Activated CD8-positive, alpha-beta memory T cell treated with anti-CD3 and anti-CD28 coated beads, Interleukin-2, amount 10 ng/mL, durations not matched to agents 7 days and 5 days (primary cell): ENCODE data around the gene HOXA9. TPM values are rescaled to one million over a fixed set of nuclear protein-coding genes. Genes with fewer than 3 reads are reported as not detected.

Experiments used
- ATAC-seq: fragments of 150-1000 bp; cut with Tn5 transposase; one replicate; pipeline ENCODE4 v1.10.0; 2021; ENCODE audit warnings: moderate library complexity
- CTCF ChIA-PET: fragments of 350-600 bp; sonication (Branson Sonifier 250); formaldehyde crosslinking; loops from one replicate; lab custom pipeline; 2021; ENCODE audit warnings: antibody characterized with exemption; lab: Charles Lee
- DNase-seq: peaks from one replicate; pipeline ENCODE4 v3.0.0-alpha.2; 2020
- H3K27ac Mint-ChIP-seq: one replicate; pipeline ENCODE4 v1.8.0; 2021; ENCODE audit warnings: mild to moderate bottlenecking, mixed read lengths
- H3K27me3 Mint-ChIP-seq: one replicate; pipeline ENCODE4 v1.8.0; 2021; ENCODE audit warnings: mixed read lengths
- H3K36me3 Mint-ChIP-seq: one replicate; pipeline ENCODE4 v1.8.0; 2021; ENCODE audit warnings: mild to moderate bottlenecking, mixed read lengths
- H3K4me1 Mint-ChIP-seq: one replicate; pipeline ENCODE4 v1.8.0; 2021; ENCODE audit warnings: mixed read lengths
- H3K4me3 Mint-ChIP-seq: one replicate; pipeline ENCODE4 v1.8.0; 2021; ENCODE audit warnings: mild to moderate bottlenecking, moderate library complexity, mixed read lengths
- H3K9me3 Mint-ChIP-seq: one replicate; pipeline ENCODE4 v1.8.0; 2022; ENCODE audit warnings: low read depth, mixed read lengths
- total RNA-seq, 2 experiments: library from RNA; stranded (reverse); gene quantifications; one replicate each; pipeline ENCODE4 v1.2.3, GENCODE V29; 2021

The HOXA9 gene
- total RNA-seq, 2 experiments from 2014 or later, result not detected

DNA sequence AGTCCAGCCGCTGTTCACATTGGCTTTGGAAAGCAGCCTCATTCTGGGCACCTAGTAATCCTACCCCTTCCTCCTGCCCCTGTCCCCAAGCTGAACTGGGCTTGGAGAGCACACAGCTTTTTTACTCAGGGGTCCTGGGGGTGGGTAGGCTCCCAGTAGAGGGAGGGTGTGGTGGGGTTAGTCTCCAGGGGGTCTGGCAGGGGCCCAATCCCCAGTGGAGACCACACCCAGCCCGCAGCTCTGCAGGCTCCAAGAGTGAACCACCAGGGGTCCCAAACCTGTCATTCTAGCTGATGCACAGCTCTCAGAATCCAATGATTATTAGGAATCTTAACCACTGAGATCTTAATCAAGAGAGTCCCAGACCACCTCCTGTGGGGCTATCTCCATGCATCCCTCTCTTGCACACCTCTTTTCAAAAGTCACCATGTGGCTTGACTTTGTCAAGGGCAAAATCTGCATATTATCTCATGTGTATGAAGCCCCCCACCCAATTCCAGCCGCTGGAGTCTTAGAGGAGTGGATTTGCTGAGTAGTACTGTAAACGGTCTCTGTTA lies 17.0 kb upstream of the HOXA9 start:
- H3K27me3 Mint-ChIP-seq, result peaks cover 86% of the 10 kb centered on the region
- H3K4me1 Mint-ChIP-seq, result peaks cover 20% of the 10 kb centered on the region
- CTCF ChIA-PET, result interaction anchor here (1.0 to 2.0 kb wide), 3 partner anchors 14 to 21 kb away, joined by 3 to 13 read pairs (median 4); no protein-coding TSS in a partner anchor
- H3K27ac Mint-ChIP-seq, result no peak overlapping the region
- H3K9me3 Mint-ChIP-seq, result no peaks in the 10 kb centered on the region
- DNase-seq (no peak), ATAC-seq (no peak)
- H3K4me3 Mint-ChIP-seq, result no peak overlapping the region
- H3K36me3 Mint-ChIP-seq, result no peaks in the 10 kb centered on the region

DNA sequence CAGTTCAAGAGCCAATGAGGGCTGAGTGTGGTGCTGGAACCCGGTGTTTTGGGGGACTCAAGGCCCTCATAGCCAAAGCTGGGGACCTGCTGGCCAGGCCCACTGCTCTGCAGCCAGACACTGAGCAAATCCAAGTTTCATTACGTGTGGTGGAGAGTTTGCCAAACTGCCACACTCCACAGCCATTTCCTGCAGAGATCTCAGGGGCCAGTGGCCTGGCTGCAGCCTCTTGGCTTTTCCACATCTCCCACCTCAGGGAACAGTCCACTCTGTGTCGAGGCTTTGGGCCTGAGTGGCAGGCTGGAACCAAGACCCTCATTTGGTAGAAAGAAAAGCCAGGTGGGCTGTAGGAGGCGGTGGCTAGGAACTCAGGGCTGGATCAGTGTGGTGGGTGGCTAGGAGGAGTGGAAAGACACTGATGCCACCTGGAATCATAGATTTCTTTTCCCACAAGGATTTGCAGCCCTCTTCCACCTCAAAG lies 16.5 kb upstream of the HOXA9 start:
- Mint-ChIP-seq H3K36me3 (no peaks in the 10 kb centered on the region), H3K27me3 (peaks cover 85% of the 10 kb centered on the region), H3K9me3 (no peaks in the 10 kb centered on the region), H3K27ac (no peak overlapping the region), H3K4me3 (no peak overlapping the region), H3K4me1 (peaks cover 20% of the 10 kb centered on the region)
- DNase-seq, result no peak
- CTCF ChIA-PET, result interaction anchor here (1.2 kb wide), 1 partner anchor 19 kb away, joined by 4 read pairs; no protein-coding TSS in a partner anchor
- ATAC-seq, result no peak

DNA sequence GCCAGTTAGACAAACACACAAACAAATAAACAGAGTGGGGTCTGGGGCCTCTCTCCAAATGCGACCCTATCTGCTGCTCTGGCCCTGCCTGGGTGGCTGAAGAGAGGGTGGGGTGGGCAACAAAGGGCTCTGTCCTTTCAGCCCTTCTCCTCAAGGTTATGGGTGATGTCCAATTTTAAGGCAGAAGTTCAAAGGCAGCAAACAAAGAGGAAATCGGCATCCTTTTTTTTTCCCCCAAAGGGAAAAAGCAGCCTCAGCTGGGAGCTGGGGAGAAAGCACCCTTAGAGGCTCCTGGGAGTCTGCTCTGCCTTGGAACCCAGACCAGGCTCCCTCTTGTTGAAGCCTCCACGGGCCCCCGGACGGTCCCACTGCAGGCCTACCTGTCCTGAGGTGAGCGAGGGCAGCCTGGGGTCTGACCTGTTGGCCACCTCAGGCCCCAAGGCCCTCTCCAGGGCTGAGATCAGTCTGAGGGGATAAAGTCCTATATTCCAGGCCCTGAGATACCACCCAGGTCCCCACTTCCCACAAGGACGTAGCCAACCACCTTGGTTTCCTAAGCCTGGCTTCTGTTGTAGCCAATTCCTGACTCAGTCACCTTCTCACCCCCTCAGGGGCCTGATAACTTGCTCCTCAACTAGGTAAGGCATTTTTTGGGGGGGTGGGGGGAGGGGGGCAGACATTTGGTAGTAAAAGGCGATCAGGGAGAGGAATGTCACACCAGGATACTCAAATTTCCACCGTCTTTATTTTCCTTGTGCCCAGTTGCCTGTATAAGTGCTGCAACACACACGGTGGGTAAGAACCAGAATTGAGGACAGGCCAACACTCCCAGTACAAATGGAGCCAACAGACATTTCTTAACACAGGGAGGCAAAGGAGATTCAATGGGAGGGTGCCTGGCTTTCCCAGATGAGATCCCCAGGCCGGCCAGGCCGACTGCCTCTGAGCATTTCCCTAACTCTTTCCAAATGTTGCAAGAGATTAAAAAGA lies 15.4 kb upstream of the HOXA9 start:
- no peak for ATAC-seq
- no peak overlapping the region for H3K27ac Mint-ChIP-seq
- CTCF ChIA-PET, result interaction anchor here (1.0 to 2.4 kb wide), 11 partner anchors 10 to 1221 kb away, joined by 3 to 13 read pairs (median 6); no protein-coding TSS in a partner anchor
- H3K27me3 Mint-ChIP-seq, result peaks cover 84% of the 10 kb centered on the region
- H3K4me1 Mint-ChIP-seq, result peaks cover 14% of the 10 kb centered on the region
- no peak for DNase-seq
- no peak overlapping the region for H3K4me3 Mint-ChIP-seq
- H3K9me3 Mint-ChIP-seq, result no peaks in the 10 kb centered on the region
- no peaks in the 10 kb centered on the region for H3K36me3 Mint-ChIP-seq

DNA sequence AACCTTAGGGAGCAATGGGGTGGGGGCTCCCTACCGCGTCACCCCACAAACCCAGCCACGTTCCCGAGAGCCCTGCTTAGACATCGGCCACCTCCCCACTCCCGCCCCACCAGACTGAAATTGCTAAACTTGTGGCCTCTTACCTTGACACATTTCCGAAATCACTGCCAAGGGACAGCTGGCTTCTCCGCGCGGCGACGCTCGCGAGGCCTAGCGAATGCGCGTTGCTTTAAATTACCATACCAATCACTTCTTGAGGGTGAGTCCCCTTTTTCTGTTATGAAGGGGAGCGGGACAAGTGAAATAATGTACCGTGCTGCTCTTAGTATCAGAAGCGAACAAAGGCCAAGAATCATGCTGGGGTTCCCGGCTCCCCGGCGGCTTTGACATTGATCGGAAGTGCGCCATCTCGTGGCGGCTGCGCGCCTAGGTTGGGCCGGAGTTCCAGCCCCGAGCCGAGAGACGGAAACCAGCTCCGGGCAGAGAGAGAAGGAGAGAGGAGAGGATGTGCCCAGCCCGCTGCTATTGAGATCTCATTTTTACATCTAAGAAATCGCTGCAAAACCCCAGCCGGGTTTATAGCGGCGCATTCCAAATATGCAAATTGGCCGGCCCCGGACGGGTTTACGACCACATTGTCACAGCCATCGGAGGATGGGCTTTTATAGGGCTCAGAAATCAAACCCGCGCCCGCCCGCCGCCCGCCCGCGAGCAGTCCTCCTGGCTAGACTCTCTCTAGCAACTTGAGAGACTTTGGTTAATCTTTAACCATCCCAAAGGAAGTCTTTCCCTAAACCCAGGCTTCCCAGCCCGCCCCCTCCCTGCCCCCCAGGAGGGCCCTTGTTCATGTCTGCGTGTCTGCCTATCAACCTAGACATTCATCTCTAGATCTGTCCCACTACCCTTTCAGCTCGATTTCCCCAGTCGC lies 14.4 kb upstream of the HOXA9 start:
- CTCF ChIA-PET, result interaction anchor here (0.9 to 2.4 kb wide), 16 partner anchors 7 to 1287 kb away, joined by 3 to 13 read pairs (median 4); no protein-coding TSS in a partner anchor
- Mint-ChIP-seq H3K4me1 (peaks cover 6% of the 10 kb centered on the region), H3K27me3 (peaks cover 82% of the 10 kb centered on the region), H3K9me3 (no peaks in the 10 kb centered on the region), H3K4me3 (no peak overlapping the region), H3K36me3 (no peaks in the 10 kb centered on the region), H3K27ac (no peak overlapping the region)
- ATAC-seq (peak; percentile 68), DNase-seq (peak; percentile 58)

DNA sequence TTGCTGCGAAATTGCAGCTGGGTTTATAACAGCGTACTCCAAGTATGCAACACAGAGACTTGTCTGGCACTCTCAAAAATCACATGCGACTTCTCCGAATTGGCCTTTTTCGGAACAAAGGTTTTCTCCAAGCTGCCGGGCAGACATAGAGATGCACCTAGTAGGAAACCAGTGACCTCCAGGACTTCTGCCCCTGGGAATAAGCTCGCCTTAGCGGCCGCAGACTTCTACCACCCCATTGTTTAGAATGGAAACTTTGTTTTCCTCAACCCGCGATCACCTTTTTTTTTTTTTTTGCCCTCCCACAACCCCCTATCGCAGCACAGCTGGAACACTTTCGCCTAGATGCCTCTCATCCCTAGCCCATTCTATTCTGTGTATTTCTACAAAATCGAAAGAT lies 13.7 kb upstream of the HOXA9 start:
- Mint-ChIP-seq H3K4me3 (no peak overlapping the region), H3K27me3 (peaks cover 82% of the 10 kb centered on the region), H3K9me3 (no peaks in the 10 kb centered on the region), H3K36me3 (no peaks in the 10 kb centered on the region), H3K27ac (no peak overlapping the region), H3K4me1 (peaks cover 4% of the 10 kb centered on the region)
- ATAC-seq (no peak), DNase-seq (no peak)
- CTCF ChIA-PET, result interaction anchor here (0.9 to 2.4 kb wide), 13 partner anchors 8 to 1286 kb away, joined by 3 to 13 read pairs (median 4); no protein-coding TSS in a partner anchor

DNA sequence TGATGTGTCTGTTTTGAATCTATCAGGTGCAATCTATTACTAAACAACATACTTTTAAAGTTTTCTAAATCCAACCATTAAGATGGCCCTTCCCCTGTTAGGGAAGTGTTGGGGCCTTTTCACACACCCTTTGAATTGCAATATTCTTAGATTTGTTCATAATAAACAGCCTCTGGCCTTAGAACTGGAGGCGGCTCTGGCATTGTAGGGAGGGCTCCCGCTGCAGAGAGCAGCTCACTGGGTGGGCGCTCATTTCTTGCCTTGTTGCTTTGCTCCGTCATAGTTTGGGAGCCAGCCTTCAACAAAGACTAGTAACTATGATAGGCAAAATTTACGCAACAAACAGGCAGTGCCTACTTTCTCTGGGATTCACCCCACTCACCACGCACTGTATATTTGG lies 13.0 kb upstream of the HOXA9 start:
- H3K36me3 Mint-ChIP-seq, result no peaks in the 10 kb centered on the region
- CTCF ChIA-PET, result interaction anchor here (1.7 to 2.4 kb wide), 4 partner anchors 8 to 18 kb away, joined by 4 to 13 read pairs (median 10); no protein-coding TSS in a partner anchor
- no peak for DNase-seq

DNA sequence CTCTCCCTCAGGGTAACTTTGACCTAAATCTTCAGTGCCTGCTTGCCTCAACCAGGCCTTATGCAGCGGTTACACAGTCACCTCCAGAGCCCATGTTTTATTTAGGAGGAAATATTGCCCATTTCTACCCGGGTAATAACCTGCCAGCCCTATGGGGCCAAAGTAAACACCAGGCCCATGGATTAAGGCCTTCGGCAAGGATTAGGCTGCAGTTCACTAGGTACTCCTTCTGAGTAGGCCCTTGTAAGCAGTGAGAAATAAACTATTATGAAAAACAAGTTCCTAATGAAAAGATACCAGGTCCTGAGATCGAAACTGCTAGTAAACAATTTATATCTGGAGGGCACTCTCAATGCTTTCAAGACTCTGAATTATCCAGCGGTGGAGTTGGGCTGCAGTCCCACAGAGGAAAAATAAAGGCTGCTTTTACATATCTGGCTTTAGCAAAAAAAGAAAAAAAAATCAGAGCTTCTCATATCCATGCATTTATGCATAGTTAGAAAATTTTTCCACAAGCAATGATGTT lies 12.5 kb upstream of the HOXA9 start:
- DNase-seq (no peak), ATAC-seq (no peak)
- Mint-ChIP-seq H3K27ac (no peak overlapping the region), H3K36me3 (no peaks in the 10 kb centered on the region), H3K27me3 (peaks cover 74% of the 10 kb centered on the region), H3K4me1 (peaks cover 4% of the 10 kb centered on the region), H3K9me3 (no peaks in the 10 kb centered on the region), H3K4me3 (no peak overlapping the region)
- CTCF ChIA-PET, result interaction anchor here (1.7 kb wide), 1 partner anchor 9 kb away, joined by 4 read pairs; no protein-coding TSS in a partner anchor

More for the DNA sequence above, 13.0 kb upstream of the HOXA9 start:
- no peak overlapping the region for H3K4me3 Mint-ChIP-seq
- H3K27ac Mint-ChIP-seq, result no peak overlapping the region
- H3K4me1 Mint-ChIP-seq, result peaks cover 4% of the 10 kb centered on the region
- H3K9me3 Mint-ChIP-seq, result no peaks in the 10 kb centered on the region
- ATAC-seq, result no peak
- peaks cover 77% of the 10 kb centered on the region for H3K27me3 Mint-ChIP-seq

DNA sequence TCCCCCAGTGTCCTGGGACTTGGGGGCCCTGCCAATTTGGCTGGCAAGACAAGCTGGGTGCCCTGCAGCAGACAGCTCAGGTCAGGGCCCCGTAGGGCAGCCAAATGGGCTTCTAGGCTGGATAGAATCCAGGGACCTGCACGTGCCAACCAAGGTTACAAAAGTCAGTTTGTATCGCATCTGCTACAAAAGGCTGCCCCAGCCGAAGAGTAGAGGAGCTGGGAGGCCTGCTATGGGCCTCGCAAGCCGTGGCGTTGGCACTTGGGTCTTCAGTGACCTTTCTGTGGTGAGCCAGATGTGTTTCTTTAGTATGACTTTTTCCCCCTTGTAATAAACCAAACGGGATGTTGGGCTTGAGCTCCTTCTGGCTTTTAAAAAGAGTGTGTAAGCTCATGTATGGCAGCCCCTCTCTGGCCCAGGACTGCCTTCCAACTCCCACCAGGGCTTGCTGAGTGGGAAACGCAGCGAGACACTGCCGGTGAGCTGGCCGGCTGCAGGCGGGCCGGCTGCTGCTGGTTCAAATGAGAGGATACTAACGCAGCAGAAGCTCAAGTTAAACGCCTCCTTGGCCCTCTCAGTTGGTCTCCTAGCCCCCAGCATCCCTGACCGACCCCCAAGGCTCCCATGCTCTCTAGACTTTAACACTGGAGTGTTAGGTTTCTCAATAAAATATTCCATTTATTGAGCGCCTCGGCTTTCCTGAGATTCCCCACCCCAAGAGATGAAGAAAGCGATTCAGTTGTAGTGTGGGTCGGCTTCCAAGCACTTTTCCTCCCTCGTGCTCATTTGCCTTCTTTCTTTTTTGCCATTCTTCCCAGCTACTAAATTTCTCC lies 11.8 kb upstream of the HOXA9 start:
- Mint-ChIP-seq H3K4me1 (peaks cover 5% of the 10 kb centered on the region), H3K9me3 (no peaks in the 10 kb centered on the region), H3K4me3 (no peak overlapping the region), H3K36me3 (no peaks in the 10 kb centered on the region), H3K27me3 (peaks cover 74% of the 10 kb centered on the region), H3K27ac (no peak overlapping the region)
- CTCF ChIA-PET, result interaction anchor here (0.9 to 1.9 kb wide), 2 partner anchors 11 to 16 kb away, joined by 3 to 7 read pairs; no protein-coding TSS in a partner anchor
- DNase-seq, result no peak
- no peak for ATAC-seq

DNA sequence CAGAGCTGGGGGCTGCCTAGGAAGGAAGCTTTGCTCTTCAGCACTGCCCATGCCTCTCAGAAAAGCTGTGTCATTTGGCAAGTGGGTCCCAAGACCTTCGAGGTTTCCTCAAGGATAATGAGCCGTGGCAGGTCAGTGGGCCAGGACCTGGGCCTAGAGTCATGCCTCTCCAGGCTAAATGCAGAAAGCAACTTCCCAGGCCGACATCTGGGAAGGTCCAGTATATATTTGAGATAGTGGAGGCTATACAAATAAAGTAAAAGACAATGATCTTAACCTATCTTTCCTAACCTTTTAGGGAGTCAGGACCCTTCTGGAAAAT lies 11.1 kb upstream of the HOXA9 start:
- Mint-ChIP-seq H3K4me3 (no peak overlapping the region), H3K9me3 (no peaks in the 10 kb centered on the region), H3K27ac (no peak overlapping the region), H3K27me3 (peaks cover 75% of the 10 kb centered on the region), H3K4me1 (peaks cover 9% of the 10 kb centered on the region), H3K36me3 (peaks cover 2% of the 10 kb centered on the region)
- CTCF ChIA-PET, result interaction anchor here (0.9 to 1.9 kb wide), 2 partner anchors 12 to 16 kb away, joined by 3 to 7 read pairs; no protein-coding TSS in a partner anchor
- ATAC-seq (no peak), DNase-seq (no peak)

DNA sequence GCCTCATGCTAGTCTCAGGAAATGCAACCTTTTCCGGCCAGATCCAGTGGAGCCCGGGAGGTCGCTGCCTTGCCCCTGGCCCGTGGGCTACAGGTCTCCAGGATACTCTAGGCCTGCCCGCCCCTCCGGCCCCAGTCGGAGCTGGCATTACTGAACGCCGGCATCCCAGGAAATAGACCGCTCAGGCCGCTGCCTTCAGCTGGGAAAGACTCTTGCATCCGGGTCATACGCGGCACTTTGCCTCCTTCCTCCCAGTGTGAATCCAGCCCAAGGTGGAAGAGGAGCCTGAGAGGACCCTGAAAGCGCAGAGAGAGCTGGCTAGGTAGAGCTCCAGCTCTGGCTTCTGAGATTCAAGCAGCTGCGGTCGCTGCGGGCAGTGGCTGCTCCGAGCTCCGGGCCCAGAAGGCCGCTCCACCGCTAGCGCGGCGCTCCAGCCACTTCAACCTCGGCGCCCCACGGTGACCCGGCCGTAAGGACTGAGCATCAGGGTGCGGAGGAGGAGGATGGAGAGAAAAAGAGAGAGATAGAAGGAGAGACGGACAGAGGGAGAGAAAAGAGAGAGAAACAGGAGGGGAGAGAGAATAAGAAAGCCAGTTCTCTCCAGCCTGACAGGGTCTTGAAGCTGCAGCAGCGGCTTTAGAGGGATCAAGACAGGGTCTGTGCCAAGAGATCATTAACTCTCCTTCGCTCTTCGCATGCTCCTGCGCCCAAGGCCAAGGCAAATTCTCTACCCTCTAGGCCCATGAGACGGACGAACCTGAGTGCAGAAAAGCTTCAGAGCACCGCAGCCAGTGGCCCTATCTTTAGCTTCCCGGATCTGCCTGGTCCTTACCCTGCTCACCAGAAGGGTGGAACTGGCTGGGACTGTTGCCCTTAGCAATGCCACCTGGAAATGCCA lies 10.5 kb upstream of the HOXA9 start:
- H3K4me3 Mint-ChIP-seq, result no peak overlapping the region
- peaks cover 2% of the 10 kb centered on the region for H3K36me3 Mint-ChIP-seq
- ATAC-seq (no peak), DNase-seq (no peak)
- peaks cover 10% of the 10 kb centered on the region for H3K4me1 Mint-ChIP-seq
- H3K27me3 Mint-ChIP-seq, result peaks cover 76% of the 10 kb centered on the region
- no peak overlapping the region for H3K27ac Mint-ChIP-seq
- CTCF ChIA-PET, result interaction anchor here (0.9 to 1.9 kb wide), 2 partner anchors 12 to 15 kb away, joined by 3 to 7 read pairs; no protein-coding TSS in a partner anchor
- H3K9me3 Mint-ChIP-seq, result no peaks in the 10 kb centered on the region
